Caco-2 (cell line): Measurements from ENCODE around the gene CREBBP. TPM values are rescaled to one million over a fixed set of nuclear protein-coding genes. Genes with fewer than 3 reads are reported as not detected.
"Not testable (repeated sequence)": the region's sequence is repeated elsewhere in the genome, so short reads cannot be mapped to it uniquely, and the experiment has no call there.

Experiments used
- Bru-seq: library from RNA; stranded (reverse); fragments of 400-500 nt; gene quantifications from one replicate; lab custom pipeline; 2021; lab: Mats Ljungman, UMichigan
- BruChase-seq, 2 experiments: library from RNA; stranded (reverse); fragments of 400-500 nt; gene quantifications; one replicate each; lab custom pipeline; 2021; lab: Mats Ljungman, UMichigan
- BruUV-seq: library from RNA; stranded (reverse); fragments of 400-500 nt; replicated peaks from 2 replicates; lab custom pipeline; 2021; lab: Mats Ljungman, UMichigan
- CTCF ChIA-PET: fragments of 300-600 bp; sonication (Branson Sonifier 250); formaldehyde crosslinking; loops from one replicate; lab custom pipeline; 2022; ENCODE audit warnings: antibody characterized with exemption; lab: Charles Lee
- POLR2A ChIA-PET: fragments of 300-600 bp; sonication (Branson Sonifier 250); formaldehyde crosslinking; loops from one replicate; lab custom pipeline; 2022; ENCODE audit warnings: antibody characterized with exemption; lab: Charles Lee
- DNase-seq, 2 experiments: peaks; one replicate each; pipeline versions ENCODE4 v3.0.0 to v3.0.0-alpha.2; 2020 to 2022
- H3K27me3 ChIP-seq: replicated peaks from 2 replicates; pipeline ENCODE4 v1.6.0; 2011; ENCODE audit warnings: low read length; ENCODE audit not compliant: control insufficient read depth, insufficient read depth
- H3K36me3 ChIP-seq: 2 replicates; pipeline ENCODE4 v1.5.1; 2011; ENCODE audit warnings: low read length; ENCODE audit not compliant: control insufficient read depth, insufficient read depth
- H3K4me1 ChIP-seq: fragments of 250-450 bp; sonication (Bioruptor Pico); 2 replicates; pipeline ENCODE4 v1.5.1; 2020; ENCODE audit warnings: mild to moderate bottlenecking
- H3K4me3 ChIP-seq: 2 replicates; pipeline ENCODE4 v1.5.1; 2011; ENCODE audit warnings: low read depth, mild to moderate bottlenecking, control low read depth, low read length
- H3K9me3 ChIP-seq: fragments of 250-450 bp; sonication (Bioruptor Pico); 2 replicates; pipeline ENCODE4 v1.5.1; 2020; ENCODE audit warnings: mild to moderate bottlenecking, moderate library complexity
- H3K27ac Mint-ChIP-seq: one replicate; pipeline ENCODE4 v1.8.0; 2022; ENCODE audit warnings: mixed read lengths; ENCODE audit not compliant: unreplicated experiment
- H3K27me3 Mint-ChIP-seq: one replicate; pipeline ENCODE4 v1.8.0; 2022; ENCODE audit warnings: mixed read lengths; ENCODE audit not compliant: insufficient read depth, unreplicated experiment
- H3K36me3 Mint-ChIP-seq: one replicate; pipeline ENCODE4 v1.8.0; 2022; ENCODE audit warnings: mild to moderate bottlenecking, mixed read lengths; ENCODE audit not compliant: insufficient read depth, unreplicated experiment
- H3K4me1 Mint-ChIP-seq: one replicate; pipeline ENCODE4 v1.8.0; 2022; ENCODE audit warnings: low read depth, mixed read lengths; ENCODE audit not compliant: unreplicated experiment
- H3K4me3 Mint-ChIP-seq: one replicate; pipeline ENCODE4 v1.8.0; 2022; ENCODE audit warnings: mild to moderate bottlenecking, moderate library complexity, mixed read lengths; ENCODE audit not compliant: unreplicated experiment
- H3K9me3 Mint-ChIP-seq: one replicate; pipeline ENCODE4 v1.8.0; 2022; ENCODE audit warnings: mixed read lengths; ENCODE audit not compliant: unreplicated experiment
- CTCF ChIP-seq, 2 experiments: fragments of 200-600 bp in 1 of 2; IDR thresholded peaks; 1 replicate in 1 of 2; 2 replicates in 1 of 2; pipeline versions ENCODE4 v1.5.1 to v1.8.0; 2011 to 2022; ENCODE audit warnings: antibody characterized with exemption in 1 of 2, control low read depth in 1 of 2, inconsistent platforms in 1 of 2, low read depth in 1 of 2, low read length in 1 of 2, mild to moderate bottlenecking in 1 of 2, moderate library complexity in 1 of 2; ENCODE audit not compliant: insufficient read depth in 1 of 2, severe bottlenecking in 1 of 2, unreplicated experiment in 1 of 2
- intact Hi-C: fragments of 100-400 bp; cut with micrococcal nuclease; formaldehyde crosslinking; loops from one replicate; pipeline ENCODE4 v1.10.0; 2022; ENCODE audit not compliant: unreplicated experiment
- long read RNA-seq: library from polyadenylated mRNA; stranded (forward); transcript quantifications from one replicate; pipeline ENCODE4 v2.0.0, GENCODE V29; 2022
- total RNA-seq: library from RNA; stranded (reverse); gene quantifications from 2 replicates; pipeline ENCODE4 v1.2.3, GENCODE V29; 2022

CREBBP gene
- 65.3 and 67.1 TPM in 2 replicates for total RNA-seq
- Bru-seq, nascent RNA = percentile 82 among the genes with signal in this experiment
- BruChase-seq, experiment 1, labeled RNA remaining after a 2-hour chase = percentile 80 among the genes with signal in this experiment
- BruChase-seq, experiment 2, labeled RNA remaining after a 6-hour chase = percentile 84 among the genes with signal in this experiment
- long read RNA-seq, partial matches to known transcripts = 3 of 17 reads
- long read RNA-seq, other reads (novel, unspliced or antisense) = 14 of 17 reads

GRCh38 chr16:3880623-3881498 is at the start of gene CREBBP:
CREBBP (minus strand) TSS chr16:3880713; CDS start chr16:3879916, 797 bp downstream.
- Histone ChIP-seq H3K27me3 (no peaks in the 10 kb centered on the region), H3K9me3 (no peaks in the 10 kb centered on the region), H3K4me3 (peak within 1 kb of the TSS; percentile 95), H3K36me3 (no peaks in the 10 kb centered on the region; the same call in 1 of the 2 replicates), H3K4me1 (peaks cover 5% of the 10 kb centered on the region; the same call in 1 of the 2 replicates)
- BruUV-seq = TSS peak; percentile 57
- Mint-ChIP-seq H3K9me3 (no peaks in the 10 kb centered on the region), H3K27ac (peak within 1 kb of the TSS; percentile 66), H3K36me3 (peaks cover 6% of the 10 kb centered on the region), H3K27me3 (no peaks in the 10 kb centered on the region), H3K4me1 (no peaks in the 10 kb centered on the region), H3K4me3 (peak within 1 kb of the TSS; percentile 84)
- intact Hi-C loops = no loop called here
- ChIA-PET CTCF (interaction anchor here (0.6 kb wide), 2 partner anchors 119 to 216 kb away, joined by 3 read pairs; no protein-coding TSS in a partner anchor), POLR2A (interaction anchor here (0.6 to 0.8 kb wide), 3 partner anchors 19 to 419 kb away, joined by 3 to 4 read pairs (median 3); no protein-coding TSS in a partner anchor)
- peak; percentile 76 to 90 for DNase-seq
- no peak for TF ChIP-seq CTCF (IDR thresholded peaks at IDR 0.05; ENCODE audit: insufficient read depth in 1 of 2, low read depth in 1 of 2, low read length in 1 of 2, severe bottlenecking in 1 of 2, unreplicated experiment in 1 of 2)

- BruUV-seq, POLR2A ChIA-PET, H3K27ac Mint-ChIP-seq, H3K4me3 Mint-ChIP-seq, H3K27me3 ChIP-seq, H3K9me3 Mint-ChIP-seq, intact Hi-C loops, CTCF ChIA-PET, H3K4me1 ChIP-seq, H3K36me3 ChIP-seq, H3K4me1 Mint-ChIP-seq, DNase-seq, H3K9me3 ChIP-seq, H3K27me3 Mint-ChIP-seq, H3K4me3 ChIP-seq, H3K36me3 Mint-ChIP-seq: not testable (repeated sequence)
These were observed 46.6 kb upstream of the CREBBP start for GRCh38 chr16:3927147-3927546.

GRCh38 chr16:3924763-3925162 is 44.2 kb upstream of the CREBBP start:
- no peak for DNase-seq
- TF ChIP-seq CTCF (IDR thresholded peaks at IDR 0.05; ENCODE audit: insufficient read depth in 1 of 2, low read depth in 1 of 2, low read length in 1 of 2, severe bottlenecking in 1 of 2, unreplicated experiment in 1 of 2) = no peak
- Histone ChIP-seq H3K4me1 (no peaks in the 10 kb centered on the region; the same call in 1 of the 2 replicates), H3K9me3 (peaks cover 4% of the 10 kb centered on the region; the same call in 1 of the 2 replicates), H3K4me3 (no peak overlapping the region), H3K36me3 (no peaks in the 10 kb centered on the region), H3K27me3 (no peaks in the 10 kb centered on the region)
- H3K36me3 Mint-ChIP-seq = no peaks in the 10 kb centered on the region
- peaks cover 7% of the 10 kb centered on the region for H3K4me1 Mint-ChIP-seq
- ChIA-PET CTCF (no interaction called here), POLR2A (interaction anchor here (0.6 kb wide), 1 partner anchor 329 kb away, joined by 3 read pairs; no protein-coding TSS in a partner anchor)
- peaks cover 1% of the 10 kb centered on the region for H3K9me3 Mint-ChIP-seq
- intact Hi-C loops = no loop called here
- H3K4me3 Mint-ChIP-seq = no peak overlapping the region
- BruUV-seq = no TSS peak
- no peak overlapping the region for H3K27ac Mint-ChIP-seq
- no peaks in the 10 kb centered on the region for H3K27me3 Mint-ChIP-seq
